Daoy (cell line): ENCODE results near the gene KCNAB3. TPM values are rescaled to one million over a fixed set of nuclear protein-coding genes. Genes with fewer than 3 reads are reported as not detected.
A peak's percentile ranks its signal among the peaks of the same experiment; 100 is the strongest.

Source experiments
- DNase-seq: peaks from one replicate; pipeline ENCODE4 v3.0.0-alpha.2; 2015; ENCODE audit warnings: low read depth
- total RNA-seq: library from RNA; depleted of rRNA; stranded (reverse); fragments of >200 nt; shearing (Covaris generic); gene quantifications from 2 replicates; pipeline ENCODE4 v1.2.3, GENCODE V29; 2014

Gene KCNAB3
- total RNA-seq, 1 experiment from 2014 or later = 0.29 TPM

DNA sequence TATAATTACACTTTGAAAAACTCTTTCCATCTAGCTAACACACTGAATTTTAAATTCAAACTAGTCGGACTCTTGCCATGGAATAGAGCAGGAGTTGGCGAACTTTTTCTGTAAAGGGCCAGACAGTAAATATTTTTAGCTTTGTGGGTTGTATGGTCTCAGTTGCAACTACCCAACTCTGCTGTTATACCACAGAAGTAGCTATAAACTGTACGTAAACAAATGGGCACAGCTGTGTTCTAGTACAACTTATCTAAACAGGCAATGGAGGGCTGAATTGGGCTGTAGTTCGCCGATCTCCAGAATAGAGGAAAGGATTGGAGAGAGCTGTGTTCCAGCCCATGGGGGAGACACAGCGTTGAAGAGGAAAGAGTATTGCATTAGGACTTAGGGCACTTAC is 11.1 kb upstream of the KCNAB3 start:
- no peak for DNase-seq

DNA sequence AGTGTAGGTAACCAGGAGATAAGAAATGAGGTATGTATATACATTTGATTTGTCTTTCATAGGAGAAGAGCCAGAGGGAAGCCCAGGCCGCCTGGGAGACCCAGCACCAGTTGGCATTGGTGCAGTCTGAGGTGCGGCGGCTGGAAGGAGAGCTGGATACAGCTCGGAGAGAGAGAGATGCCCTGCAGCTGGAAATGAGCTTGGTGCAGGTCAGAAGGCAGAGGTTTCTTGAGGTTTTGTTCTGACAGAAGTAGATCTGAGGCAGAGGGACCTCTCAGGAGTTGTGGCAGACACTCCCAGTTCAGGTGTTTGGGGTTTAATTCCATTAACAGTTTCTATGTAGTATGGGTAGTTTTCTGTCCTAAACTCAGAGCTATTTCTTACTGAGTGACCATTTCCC is 10.4 kb upstream of the KCNAB3 start:
- no peak for DNase-seq

DNA sequence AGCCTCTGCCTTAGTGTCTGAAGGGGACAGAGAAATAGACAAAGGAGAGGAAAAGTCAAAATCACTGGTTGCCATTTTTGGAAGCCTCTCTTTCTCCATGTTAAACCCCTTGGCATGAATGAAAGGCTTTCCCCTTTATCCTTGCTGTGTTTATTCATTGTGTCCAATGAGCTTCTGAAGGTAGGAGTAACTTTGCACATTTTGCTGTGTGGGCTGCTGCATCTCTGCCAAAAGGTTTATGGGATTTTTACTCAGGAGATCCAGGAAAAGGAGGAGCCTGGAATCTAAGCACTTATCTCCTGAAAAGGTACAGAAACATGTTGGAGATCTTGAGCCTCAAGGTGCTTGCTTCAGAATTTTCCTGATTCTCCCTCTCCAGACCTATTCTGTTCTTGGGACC is 6.2 kb upstream of the KCNAB3 start:
- no peak for DNase-seq

- peak; percentile 69 for DNase-seq
Observed at GRCh38 chr17:7932949-7933348, 3.3 kb upstream of the KCNAB3 start.

- DNase-seq = peak; percentile 9
Observed at GRCh38 chr17:7932483-7932891, 2.8 kb upstream of the KCNAB3 start.

DNA sequence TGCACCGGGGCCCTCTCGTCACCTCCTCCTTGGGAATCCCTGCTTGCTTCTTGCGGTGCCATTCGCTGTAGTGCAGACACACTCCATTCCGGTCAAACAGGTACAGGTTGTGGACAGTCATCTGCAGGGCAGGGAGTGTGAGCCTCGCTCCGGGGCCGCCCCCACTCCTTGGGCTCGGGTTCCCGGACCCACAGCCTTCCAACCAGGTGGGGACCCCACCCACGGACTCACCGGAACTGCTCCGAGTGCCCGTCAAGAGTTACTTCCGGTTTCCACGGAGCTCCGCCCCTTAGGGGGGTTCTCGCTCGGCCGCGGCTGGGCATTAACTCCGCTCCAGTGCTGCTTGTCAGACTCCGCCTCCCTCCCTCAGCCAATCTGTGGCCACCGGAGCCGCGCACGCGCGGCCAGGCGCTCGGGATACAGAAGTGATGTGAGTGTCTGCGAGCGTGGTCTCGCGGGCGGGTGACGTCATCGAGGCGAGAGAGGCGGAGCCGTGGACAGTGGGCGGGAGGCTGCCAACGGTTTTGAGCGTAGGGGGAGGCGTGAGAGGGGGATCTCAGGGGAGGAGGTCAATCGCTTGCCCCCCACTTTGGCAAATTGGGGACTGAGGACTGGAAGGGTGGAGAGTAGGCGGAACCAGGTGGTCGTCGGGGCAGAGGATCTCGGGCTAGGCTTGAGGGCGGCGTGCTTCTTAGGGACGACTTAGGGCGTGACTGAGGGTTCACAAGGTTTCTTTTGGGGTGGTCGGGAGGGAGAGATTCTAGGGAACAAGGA is 2.2 kb upstream of the KCNAB3 start, which contains the start of the genes CNTROB and TRAPPC1:
CNTROB (plus strand) TSS at position 498 of the 774 bp plus-strand sequence. CDS start 874 bp downstream, outside the sequence.
TRAPPC1 (minus strand) TSS at position 238 of the 774 bp plus-strand sequence; CDS start at position 121, 117 bp downstream.
- peak; percentile 98 for DNase-seq

- no peak for DNase-seq
Observed at GRCh38 chr17:7930841-7931631, 1.4 kb upstream of the KCNAB3 start.

GRCh38 chr17:7927596-7927995 is 2.1 kb downstream of the KCNAB3 start:
- DNase-seq = no peak

GRCh38 chr17:7922845-7923628 is 6.6 kb downstream of the KCNAB3 start:
- DNase-seq = peak; percentile 57

GRCh38 chr17:7922269-7922844 is 7.3 kb downstream of the KCNAB3 start:
- no peak for DNase-seq

- DNase-seq = peak; percentile 23
Observed at GRCh38 chr17:7916808-7917207, 12.8 kb downstream of the KCNAB3 start.

DNA sequence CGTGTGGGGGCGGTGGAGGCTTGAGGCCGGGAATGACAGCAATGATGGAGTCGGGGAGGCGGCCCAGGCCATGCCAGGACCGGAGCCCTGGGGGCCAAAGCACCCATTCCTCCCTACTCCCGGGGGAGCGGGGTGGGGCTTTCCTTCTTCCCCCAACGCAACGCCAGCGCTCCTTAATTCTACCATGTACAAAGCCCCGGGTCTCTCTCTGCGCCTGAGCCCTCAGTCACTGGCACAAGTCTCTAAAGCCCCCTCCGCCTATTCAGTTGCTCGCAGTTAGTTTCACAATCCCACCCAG is 13.3 kb downstream of the KCNAB3 start:
- no peak for DNase-seq

DNA sequence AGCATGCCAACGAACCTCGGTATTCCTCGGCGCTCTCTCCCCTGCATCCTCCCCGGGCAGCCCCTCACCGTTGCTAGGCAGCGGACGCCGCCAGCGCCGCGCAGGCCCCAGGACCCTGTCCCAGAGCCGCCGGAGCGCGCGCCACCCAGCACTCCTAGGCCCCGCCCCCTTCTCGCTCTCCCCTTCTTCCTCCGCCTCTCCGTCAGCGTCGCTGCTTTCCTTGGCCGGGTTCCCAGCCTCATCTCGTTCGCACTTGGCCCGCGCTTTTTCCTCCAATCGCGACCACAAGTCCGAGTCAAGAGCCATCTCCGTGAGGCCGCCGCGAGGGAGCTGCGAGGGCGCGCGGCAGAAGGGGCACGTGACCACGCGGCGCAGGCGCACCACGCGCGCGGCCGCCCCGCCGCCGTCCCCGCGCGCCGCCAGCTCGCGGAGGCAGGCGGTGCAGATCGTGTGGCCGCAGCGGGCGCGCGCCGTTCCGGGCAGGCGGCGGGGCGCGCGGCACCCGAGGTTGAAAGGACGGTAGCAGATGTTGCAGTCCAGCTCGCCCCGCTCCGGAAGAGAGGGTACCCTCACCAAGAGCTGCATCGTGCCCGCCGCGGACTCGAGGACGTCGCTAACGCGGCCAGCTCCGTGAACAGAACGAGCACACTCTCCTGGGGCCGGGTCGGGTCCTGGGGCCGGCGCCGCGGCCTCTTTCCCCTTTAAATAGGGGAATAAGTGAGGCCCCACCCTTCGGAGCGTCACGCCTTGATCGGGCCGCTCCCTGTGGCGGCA is 13.9 kb downstream of the KCNAB3 start, which contains the start of gene RNF227:
RNF227 (minus strand) TSS at position 679 of the 774 bp plus-strand sequence; CDS start at position 585, 94 bp downstream.
- DNase-seq = peak; percentile 94

GRCh38 chr17:7915179-7915610 is 14.5 kb downstream of the KCNAB3 start:
- DNase-seq = peak; percentile 23

GRCh38 chr17:7912927-7913524 is 16.6 kb downstream of the KCNAB3 start:
- DNase-seq = peak; percentile 68

- DNase-seq = no peak
Observed at GRCh38 chr17:7911116-7911515, 18.5 kb downstream of the KCNAB3 start.

DNA sequence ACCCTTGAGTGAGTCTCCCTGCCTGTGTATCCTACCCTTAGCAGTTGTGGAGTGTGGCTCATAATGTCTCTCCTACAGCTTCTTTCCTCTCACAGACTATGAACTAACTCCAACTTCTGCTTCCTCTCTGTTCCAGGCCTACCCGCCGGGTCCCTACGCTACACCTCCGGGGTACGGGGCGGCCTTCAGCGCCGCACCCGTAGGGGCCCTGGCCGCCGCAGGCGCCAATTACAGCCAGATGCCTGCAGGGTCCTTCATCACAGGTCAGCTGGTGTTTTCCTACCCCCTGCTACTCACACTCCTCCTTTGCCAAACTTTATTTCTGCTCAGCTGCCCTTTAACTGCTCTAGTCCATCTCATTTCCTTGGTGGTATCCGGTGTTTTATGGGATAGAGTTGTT is 18.9 kb downstream of the KCNAB3 start:
- no peak for DNase-seq

- DNase-seq = no peak
Observed at GRCh38 chr17:7910281-7910680, 19.4 kb downstream of the KCNAB3 start.

GRCh38 chr17:7909089-7909488 is 20.6 kb downstream of the KCNAB3 start:
- no peak for DNase-seq
